Adrenal gland (tissue), 5 donors: Measurements from ENCODE around the gene RAPH1.

Source experiments
- CTCF ChIP-seq, 6 experiments: fragments of 450-650 bp in 4 of 6; fragments of 200-600 bp in 2 of 6; sonication (generic) in 1 of 6; IDR thresholded peaks; 1 replicate in 5 of 6; 2 replicates in 1 of 6; pipeline versions ENCODE4 v1.5.1 to v1.8.0; 2016 to 2021; ENCODE audit warnings: antibody characterized with exemption in 6 of 6, mild to moderate bottlenecking in 2 of 6, moderate library complexity in 1 of 6
- POLR2A ChIP-seq, 2 donors: fragments of 450-650 bp; IDR thresholded peaks; one replicate each; pipeline ENCODE4 v1.6.1; 2017; ENCODE audit warnings: antibody characterized with exemption in 2 of 2, mild to moderate bottlenecking in 2 of 2, moderate library complexity in 1 of 2
- donor health status: DM: no; HTN: no; CAD: no.

GRCh38 chr2:203544402-203544801 lies 9.3 kb upstream of the RAPH1 start:
- TF ChIP-seq CTCF (IDR thresholded peaks at IDR 0.05) (no peak), POLR2A (IDR thresholded peaks at IDR 0.05) (no peak)
